ENCODE results near the gene TICAM1. TPM values are rescaled to one million over a fixed set of nuclear protein-coding genes. Genes with fewer than 3 reads are reported as not detected.
"Not testable (repeated sequence)": the region's sequence is repeated elsewhere in the genome, so short reads cannot be mapped to it uniquely, and the experiment has no call there.

Gene TICAM1
- total RNA-seq, 1 donor from 2014 or later: 16.0 TPM

GRCh38 chr19:4861147-4861546 is 29.6 kb upstream of the TICAM1 start:
- no peak for DNase-seq (ENCODE audit: low read depth)
- no peak for TF ChIP-seq CTCF (IDR thresholded peaks at IDR 0.05; ENCODE audit: insufficient read depth, low read length, poor library complexity, severe bottlenecking)
- H3K4me3 ChIP-seq (ENCODE audit: low read depth, low read length): no peak overlapping the region
- H3K36me3 ChIP-seq (ENCODE audit: control insufficient read depth, insufficient read depth, low read length): peaks cover 2% of the 10 kb centered on the region
- no peaks in the 10 kb centered on the region for H3K27me3 ChIP-seq (ENCODE audit: control insufficient read depth, insufficient read depth, low read length)

GRCh38 chr19:4859697-4860096 is 28.2 kb upstream of the TICAM1 start:
- Histone ChIP-seq H3K4me3 (ENCODE audit: low read depth, low read length) (no peak overlapping the region), H3K36me3 (ENCODE audit: control insufficient read depth, insufficient read depth, low read length) (peaks cover 5% of the 10 kb centered on the region), H3K27me3 (ENCODE audit: control insufficient read depth, insufficient read depth, low read length) (no peaks in the 10 kb centered on the region)
- no peak for TF ChIP-seq CTCF (IDR thresholded peaks at IDR 0.05; ENCODE audit: insufficient read depth, low read length, poor library complexity, severe bottlenecking)
- DNase-seq (ENCODE audit: low read depth): no peak

- not testable (repeated sequence) for H3K27me3 ChIP-seq (ENCODE audit: control insufficient read depth, insufficient read depth, low read length); DNase-seq (ENCODE audit: low read depth); H3K4me3 ChIP-seq (ENCODE audit: low read depth, low read length); H3K36me3 ChIP-seq (ENCODE audit: control insufficient read depth, insufficient read depth, low read length)
These were observed 25.0 kb upstream of the TICAM1 start for GRCh38 chr19:4856468-4856867.

- not testable (repeated sequence) for H3K27me3 ChIP-seq (ENCODE audit: control insufficient read depth, insufficient read depth, low read length); H3K4me3 ChIP-seq (ENCODE audit: low read depth, low read length); DNase-seq (ENCODE audit: low read depth); H3K36me3 ChIP-seq (ENCODE audit: control insufficient read depth, insufficient read depth, low read length)
These were observed 22.0 kb upstream of the TICAM1 start for GRCh38 chr19:4853506-4853905.

- no peak for TF ChIP-seq CTCF (IDR thresholded peaks at IDR 0.05; ENCODE audit: insufficient read depth, low read length, poor library complexity, severe bottlenecking)
- no peaks in the 10 kb centered on the region for H3K27me3 ChIP-seq (ENCODE audit: control insufficient read depth, insufficient read depth, low read length)
- DNase-seq (ENCODE audit: low read depth): no peak
- no peak overlapping the region for H3K4me3 ChIP-seq (ENCODE audit: low read depth, low read length)
- peaks cover 3% of the 10 kb centered on the region for H3K36me3 ChIP-seq (ENCODE audit: control insufficient read depth, insufficient read depth, low read length)
These were observed 21.0 kb upstream of the TICAM1 start for GRCh38 chr19:4852484-4852883.

GRCh38 chr19:4851551-4852290 is 20.2 kb upstream of the TICAM1 start:
- Histone ChIP-seq H3K36me3 (ENCODE audit: control insufficient read depth, insufficient read depth, low read length) (peaks cover 3% of the 10 kb centered on the region), H3K27me3 (ENCODE audit: control insufficient read depth, insufficient read depth, low read length) (no peaks in the 10 kb centered on the region), H3K4me3 (ENCODE audit: low read depth, low read length) (no peak overlapping the region)
- DNase-seq (ENCODE audit: low read depth): peak; percentile 88
- TF ChIP-seq CTCF (IDR thresholded peaks at IDR 0.05; ENCODE audit: insufficient read depth, low read length, poor library complexity, severe bottlenecking): peak; percentile 93

- Histone ChIP-seq H3K27me3 (ENCODE audit: control insufficient read depth, insufficient read depth, low read length) (no peaks in the 10 kb centered on the region), H3K4me3 (ENCODE audit: low read depth, low read length) (no peak overlapping the region), H3K36me3 (ENCODE audit: control insufficient read depth, insufficient read depth, low read length) (no peaks in the 10 kb centered on the region)
- no peak for DNase-seq (ENCODE audit: low read depth)
- no peak for TF ChIP-seq CTCF (IDR thresholded peaks at IDR 0.05; ENCODE audit: insufficient read depth, low read length, poor library complexity, severe bottlenecking)
These were observed 17.5 kb upstream of the TICAM1 start for GRCh38 chr19:4849019-4849418.
